PFSK-1 (cell line): Measurements from ENCODE around the gene KANSL2.

Source experiments
- POLR2AphosphoS5 ChIP-seq: IDR thresholded peaks from 2 replicates; pipeline ENCODE4 v1.6.1; 2012; ENCODE audit warnings: low read depth, mild to moderate bottlenecking, control low read depth, low read length, moderate library complexity
- REST ChIP-seq, 2 experiments: IDR thresholded peaks; 2 replicates each; pipeline versions ENCODE4 v1.6.1 to v1.8.0; 2011 to 2012; ENCODE audit warnings: low read depth in 2 of 2, low read length in 2 of 2, control low read depth in 1 of 2, inconsistent platforms in 1 of 2, mild to moderate bottlenecking in 1 of 2, moderate library complexity in 1 of 2; ENCODE audit not compliant: insufficient read depth in 1 of 2
- TAF1 ChIP-seq: IDR thresholded peaks from 2 replicates; pipeline ENCODE4 v1.6.1; 2012; ENCODE audit warnings: low read length, control low read depth, borderline replicate concordance; ENCODE audit not compliant: insufficient read depth

DNA sequence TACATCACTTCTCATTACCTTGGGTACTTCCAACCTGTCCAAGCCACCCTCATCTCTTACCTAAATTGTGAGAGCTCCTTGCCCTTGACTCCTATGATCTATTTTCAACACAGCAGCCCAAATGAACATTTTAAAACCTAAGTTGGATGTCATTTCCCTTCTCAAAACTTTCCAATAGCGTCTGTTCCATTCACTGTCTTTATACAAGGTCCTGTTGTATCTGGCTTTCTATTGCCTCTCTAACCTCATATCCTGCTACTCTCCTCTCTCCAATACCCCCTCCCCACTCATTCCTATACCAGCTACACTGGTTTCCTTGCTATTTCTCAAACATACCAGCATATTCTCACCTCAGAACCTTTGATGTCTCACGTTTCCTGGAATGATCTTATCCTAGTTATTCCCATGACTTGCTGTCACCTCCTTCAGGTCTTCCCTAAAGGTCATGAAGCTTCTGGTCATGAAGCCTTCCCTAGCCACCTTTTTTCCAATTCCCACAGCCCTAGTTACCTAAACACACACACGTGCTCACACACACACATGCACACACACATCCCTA is 4.1 kb upstream of the KANSL2 start:
- TF ChIP-seq REST (IDR thresholded peaks at IDR 0.05; ENCODE audit: insufficient read depth in 1 of 2, low read depth in 2 of 2, low read length in 2 of 2) = no peak
- TF ChIP-seq POLR2AphosphoS5 = no peak
- TF ChIP-seq TAF1 = no peak
